ENCODE data around the gene PAQR9. TPM values are rescaled to one million over a fixed set of nuclear protein-coding genes. Genes with fewer than 3 reads are reported as not detected.
A peak's percentile ranks its signal among the peaks of the same experiment; 100 is the strongest.

PAQR9 gene
- total RNA-seq, 1 donor from 2014 or later, result 1.8 TPM

DNA sequence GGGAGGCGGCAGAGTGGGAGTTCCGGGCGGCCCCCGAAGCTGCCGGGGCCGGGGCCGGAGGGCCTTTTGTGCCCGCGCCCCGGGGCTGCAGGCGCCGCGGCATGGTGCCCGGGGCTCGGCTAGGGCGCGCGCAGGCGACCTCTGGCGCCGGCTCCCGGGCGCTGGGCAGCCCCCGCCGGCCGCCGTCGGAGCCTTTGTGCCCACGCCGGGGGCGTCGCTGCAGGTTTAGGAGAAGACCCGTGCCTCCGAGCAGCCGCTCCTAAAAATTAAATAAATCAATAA, 299 bp downstream of the PAQR9 start:
- peaks cover 31% of the 10 kb centered on the region for H3K27me3 Mint-ChIP-seq (ENCODE audit: low read depth)

DNA sequence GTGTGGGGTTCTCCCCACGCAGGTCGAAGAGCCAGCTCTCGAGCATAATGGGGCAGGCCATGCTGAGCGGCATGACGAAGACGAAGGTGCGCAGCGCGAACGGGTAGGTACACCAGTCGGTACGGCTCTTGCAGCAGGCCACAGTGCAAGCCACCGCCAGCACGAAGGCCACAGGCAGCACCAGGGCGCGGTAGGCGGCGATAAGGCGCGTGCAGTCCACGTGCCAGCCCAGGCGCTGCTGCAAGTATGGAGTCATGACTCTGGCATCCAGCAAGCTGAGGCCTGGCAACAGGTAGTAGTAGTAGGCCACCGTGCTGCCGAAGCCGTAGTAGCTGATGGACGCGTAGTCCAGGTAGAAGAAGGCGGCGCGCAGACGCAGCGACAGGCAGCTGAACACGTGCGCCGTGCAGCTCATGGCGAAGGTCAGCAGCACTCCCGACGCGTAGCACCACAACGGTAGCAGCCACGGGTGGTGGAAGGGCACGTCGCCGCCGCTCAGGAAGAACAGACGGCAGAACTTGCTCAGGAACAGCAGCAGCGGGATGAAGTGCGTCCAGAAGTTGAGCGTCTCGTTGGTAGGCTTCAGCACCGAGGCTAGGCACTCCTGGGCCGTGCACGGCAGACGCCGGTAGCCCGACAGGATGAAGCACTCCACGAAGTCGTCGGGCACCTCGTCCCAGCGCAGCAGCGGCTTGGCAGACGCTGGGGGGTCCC, 797 bp downstream of the PAQR9 start:
- Mint-ChIP-seq H3K27ac (ENCODE audit: unreplicated experiment) (peak overlapping the region; percentile 83), H3K9me3 (no peaks in the 10 kb centered on the region), H3K27me3 (ENCODE audit: low read depth) (peaks cover 31% of the 10 kb centered on the region), H3K4me3 (peak overlapping the region; percentile 91), H3K4me1 (peaks cover 12% of the 10 kb centered on the region), H3K36me3 (ENCODE audit: low read depth) (no peaks in the 10 kb centered on the region)
- no peak for DNase-seq (ENCODE audit: low read depth, low spot score)
- TF ChIP-seq, protein P1, sequence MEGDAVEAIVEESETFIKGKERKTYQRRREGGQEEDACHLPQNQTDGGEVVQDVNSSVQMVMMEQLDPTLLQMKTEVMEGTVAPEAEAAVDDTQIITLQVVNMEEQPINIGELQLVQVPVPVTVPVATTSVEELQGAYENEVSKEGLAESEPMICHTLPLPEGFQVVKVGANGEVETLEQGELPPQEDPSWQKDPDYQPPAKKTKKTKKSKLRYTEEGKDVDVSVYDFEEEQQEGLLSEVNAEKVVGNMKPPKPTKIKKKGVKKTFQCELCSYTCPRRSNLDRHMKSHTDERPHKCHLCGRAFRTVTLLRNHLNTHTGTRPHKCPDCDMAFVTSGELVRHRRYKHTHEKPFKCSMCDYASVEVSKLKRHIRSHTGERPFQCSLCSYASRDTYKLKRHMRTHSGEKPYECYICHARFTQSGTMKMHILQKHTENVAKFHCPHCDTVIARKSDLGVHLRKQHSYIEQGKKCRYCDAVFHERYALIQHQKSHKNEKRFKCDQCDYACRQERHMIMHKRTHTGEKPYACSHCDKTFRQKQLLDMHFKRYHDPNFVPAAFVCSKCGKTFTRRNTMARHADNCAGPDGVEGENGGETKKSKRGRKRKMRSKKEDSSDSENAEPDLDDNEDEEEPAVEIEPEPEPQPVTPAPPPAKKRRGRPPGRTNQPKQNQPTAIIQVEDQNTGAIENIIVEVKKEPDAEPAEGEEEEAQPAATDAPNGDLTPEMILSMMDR (conservative IDR thresholded peaks at IDR 0.05), result no peak

More for the DNA sequence above, 299 bp downstream of the PAQR9 start:
- TF ChIP-seq, protein P1 (conservative IDR thresholded peaks at IDR 0.05), result no peak
- no peak for DNase-seq (ENCODE audit: low read depth, low spot score)
- H3K4me1 Mint-ChIP-seq, result peaks cover 12% of the 10 kb centered on the region
- no peaks in the 10 kb centered on the region for H3K9me3 Mint-ChIP-seq
- H3K4me3 Mint-ChIP-seq, result peak overlapping the region; percentile 91
- H3K36me3 Mint-ChIP-seq (ENCODE audit: low read depth), result no peaks in the 10 kb centered on the region
- no peak overlapping the region for H3K27ac Mint-ChIP-seq (ENCODE audit: unreplicated experiment)

DNA sequence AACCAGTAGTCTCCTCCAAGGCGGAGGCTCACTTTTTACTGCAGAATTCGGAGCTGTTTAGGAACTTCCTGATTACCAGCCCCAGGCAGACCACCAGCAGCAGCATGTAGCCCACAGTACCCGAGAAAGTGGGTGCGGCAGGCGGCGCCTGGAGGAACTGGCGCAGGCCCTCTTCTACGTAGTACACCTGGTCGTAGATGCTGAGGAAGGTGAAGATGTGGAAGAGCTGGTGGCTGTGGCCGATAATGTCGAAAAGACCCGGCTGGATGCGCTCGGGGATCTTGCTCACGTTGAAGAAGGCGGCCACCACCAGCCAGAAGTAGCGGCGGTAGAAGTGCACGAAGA, 1.3 kb downstream of the PAQR9 start:
- Mint-ChIP-seq H3K27ac (ENCODE audit: unreplicated experiment) (no peak overlapping the region), H3K4me3 (peak overlapping the region; percentile 91), H3K9me3 (no peaks in the 10 kb centered on the region), H3K27me3 (ENCODE audit: low read depth) (peaks cover 31% of the 10 kb centered on the region), H3K4me1 (peaks cover 15% of the 10 kb centered on the region), H3K36me3 (ENCODE audit: low read depth) (no peaks in the 10 kb centered on the region)
- TF ChIP-seq, protein P1 (conservative IDR thresholded peaks at IDR 0.05), result no peak
- no peak for DNase-seq (ENCODE audit: low read depth, low spot score)

DNA sequence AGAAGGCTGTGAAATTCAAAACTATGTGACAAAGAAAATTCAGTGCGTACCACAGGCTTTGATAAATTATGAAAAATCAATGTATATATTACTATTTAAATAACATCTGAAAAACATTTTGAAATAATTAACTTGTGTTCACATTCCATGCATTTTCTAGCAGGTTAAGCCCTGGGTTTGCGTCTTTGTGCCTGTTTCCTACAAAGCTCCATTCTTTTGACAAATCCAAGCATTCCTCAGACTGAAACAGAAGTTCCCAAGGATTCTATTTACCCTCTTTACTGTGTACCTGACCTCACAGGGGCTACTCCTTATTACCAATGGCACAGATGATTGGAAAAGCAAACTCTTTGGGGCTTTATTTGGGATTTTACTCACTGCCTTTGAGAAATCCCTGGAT, 1.9 kb downstream of the PAQR9 start:
- TF ChIP-seq, protein P1 (conservative IDR thresholded peaks at IDR 0.05), result no peak
- Mint-ChIP-seq H3K27me3 (ENCODE audit: low read depth) (peaks cover 31% of the 10 kb centered on the region), H3K27ac (ENCODE audit: unreplicated experiment) (no peak overlapping the region), H3K36me3 (ENCODE audit: low read depth) (no peaks in the 10 kb centered on the region), H3K4me1 (peaks cover 17% of the 10 kb centered on the region), H3K4me3 (peak overlapping the region; percentile 91), H3K9me3 (no peaks in the 10 kb centered on the region)
- no peak for DNase-seq (ENCODE audit: low read depth, low spot score)

DNA sequence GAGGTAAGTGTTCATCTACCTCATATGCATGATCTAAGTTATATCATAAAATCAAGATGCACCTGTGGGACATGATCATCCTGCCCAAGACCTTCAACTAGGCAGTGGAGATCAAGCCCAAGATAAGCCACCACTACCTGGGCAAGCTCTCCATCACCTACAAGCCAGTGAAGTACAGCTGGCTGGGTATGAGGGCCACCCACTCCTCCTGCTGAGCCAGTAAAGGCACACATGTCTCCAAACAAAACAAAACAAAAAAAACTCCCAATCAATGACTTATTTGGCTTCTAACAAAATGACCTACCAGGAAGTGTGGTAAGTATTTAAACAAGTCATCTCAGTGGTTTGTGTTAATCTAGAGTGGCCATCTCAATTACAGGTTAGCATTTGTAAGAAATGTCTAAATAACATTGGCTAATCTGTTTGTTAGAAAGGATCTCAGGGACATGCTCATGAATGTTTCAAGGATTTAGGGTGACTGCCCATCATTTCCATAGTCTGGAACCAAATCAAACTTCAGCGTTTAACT, 3.1 kb downstream of the PAQR9 start:
- no peaks in the 10 kb centered on the region for H3K9me3 Mint-ChIP-seq
- TF ChIP-seq, protein P1 (conservative IDR thresholded peaks at IDR 0.05), result no peak
- H3K27ac Mint-ChIP-seq (ENCODE audit: unreplicated experiment), result no peak overlapping the region
- H3K27me3 Mint-ChIP-seq (ENCODE audit: low read depth), result peaks cover 28% of the 10 kb centered on the region
- H3K4me3 Mint-ChIP-seq, result no peak overlapping the region
- DNase-seq (ENCODE audit: low read depth, low spot score), result no peak
- peaks cover 17% of the 10 kb centered on the region for H3K4me1 Mint-ChIP-seq
- no peaks in the 10 kb centered on the region for H3K36me3 Mint-ChIP-seq (ENCODE audit: low read depth)
